ENCODE results near the gene GNB1.

GRCh38 chr1:1937061-1937460 is 46.2 kb upstream of the GNB1 start:
- TF ChIP-seq CTCF (conservative IDR thresholded peaks at IDR 0.05 in 1 of 2, IDR thresholded peaks at IDR 0.05 in 1 of 2; ENCODE audit: low read depth in 1 of 2, low read length in 2 of 2) (no peak), EZH2 (IDR thresholded peaks at IDR 0.05; ENCODE audit: low read length, missing control alignments) (no peak)
